Neural progenitor cell (in vitro differentiated cells): Measurements from ENCODE around the gene PAH. TPM values are rescaled to one million over a fixed set of nuclear protein-coding genes. Genes with fewer than 3 reads are reported as not detected.

Source experiments
- DNase-seq: peaks from one replicate; pipeline ENCODE4 v3.0.0-alpha.2; 2016; ENCODE audit warnings: low spot score
- H2AFZ ChIP-seq: fragments of 200-600 bp; sonication (generic); replicated peaks from 2 replicates; pipeline ENCODE4 v1.6.1; 2016; ENCODE audit warnings: antibody characterized with exemption
- H3F3A ChIP-seq: fragments of 200-600 bp; sonication (generic); 2 replicates; pipeline ENCODE4 v1.6.1; 2016; ENCODE audit warnings: antibody characterized with exemption, low read depth
- H3K27ac ChIP-seq: fragments of 200-600 bp; sonication (generic); 2 replicates; pipeline ENCODE4 v1.5.1; 2016; ENCODE audit warnings: mild to moderate bottlenecking
- H3K27me3 ChIP-seq: fragments of 200-600 bp; sonication (generic); 2 replicates; pipeline ENCODE4 v1.6.1; 2016; ENCODE audit warnings: mild to moderate bottlenecking, moderate library complexity
- H3K36me3 ChIP-seq: fragments of 200-600 bp; sonication (generic); 2 replicates; pipeline ENCODE4 v1.5.1; 2016
- H3K4me1 ChIP-seq: fragments of 200-600 bp; sonication (generic); 2 replicates; pipeline ENCODE4 v1.6.1; 2016; ENCODE audit warnings: mixed run types
- H3K4me2 ChIP-seq: fragments of 200-600 bp; sonication (generic); 2 replicates; pipeline ENCODE4 v1.6.1; 2016
- H3K4me3 ChIP-seq: fragments of 200-600 bp; sonication (generic); 2 replicates; pipeline ENCODE4 v1.5.1; 2016
- H3K79me2 ChIP-seq: fragments of 200-600 bp; sonication (generic); 2 replicates; pipeline ENCODE4 v1.6.1; 2016; ENCODE audit warnings: low read depth
- H3K9ac ChIP-seq: fragments of 200-600 bp; sonication (generic); 2 replicates; pipeline ENCODE4 v1.6.1; 2016
- H3K9me3 ChIP-seq: fragments of 200-600 bp; sonication (generic); 2 replicates; pipeline ENCODE4 v1.5.1; 2016; ENCODE audit warnings: low read depth
- H4K20me1 ChIP-seq: fragments of 200-600 bp; sonication (generic); 2 replicates; pipeline ENCODE4 v1.6.1; 2016; ENCODE audit warnings: low read depth
- H3K27ac Mint-ChIP-seq: 3 replicates; pipeline ENCODE4 v1.8.0; 2021; ENCODE audit warnings: mixed read lengths
- H3K27me3 Mint-ChIP-seq: 2 replicates; pipeline ENCODE4 v1.8.0; 2022; ENCODE audit warnings: low read depth, mild to moderate bottlenecking, inconsistent platforms, moderate library complexity, mixed read lengths; ENCODE audit not compliant: insufficient read depth
- H3K36me3 Mint-ChIP-seq: 3 replicates; pipeline ENCODE4 v1.8.0; 2021; ENCODE audit warnings: mixed read lengths
- H3K4me1 Mint-ChIP-seq: 3 replicates; pipeline ENCODE4 v1.8.0; 2021; ENCODE audit warnings: mixed read lengths
- H3K4me3 Mint-ChIP-seq: 3 replicates; pipeline ENCODE4 v1.8.0; 2021; ENCODE audit warnings: mild to moderate bottlenecking, moderate library complexity, mixed read lengths
- H3K9me3 Mint-ChIP-seq: 3 replicates; pipeline ENCODE4 v1.8.0; 2020; ENCODE audit warnings: mixed read lengths
- EZH2 ChIP-seq: fragments of 200-600 bp; sonication (generic); IDR thresholded peaks from 2 replicates; pipeline ENCODE4 v1.6.1; 2017; ENCODE audit warnings: antibody characterized with exemption, mild to moderate bottlenecking, moderate library complexity
- EZH2phosphoT487 ChIP-seq: fragments of 200-600 bp; sonication (generic); IDR thresholded peaks from 2 replicates; pipeline ENCODE4 v1.6.1; 2017; ENCODE audit warnings: antibody characterized with exemption
- total RNA-seq: library from RNA; depleted of rRNA; stranded (reverse); fragments of >200 nt; gene quantifications from 2 replicates; pipeline ENCODE4 v1.2.3, GENCODE V29; 2015; ENCODE audit warnings: low replicate concordance
- TF ChIP-seq, protein P1 (sequence below): fragments of 200-600 bp; sonication (generic); IDR thresholded peaks from 2 replicates; pipeline ENCODE4 v1.5.1; 2017; ENCODE audit warnings: antibody characterized with exemption, mild to moderate bottlenecking

PAH gene
- total RNA-seq, 1 donor from 2014 or later: 0.07 TPM

DNA sequence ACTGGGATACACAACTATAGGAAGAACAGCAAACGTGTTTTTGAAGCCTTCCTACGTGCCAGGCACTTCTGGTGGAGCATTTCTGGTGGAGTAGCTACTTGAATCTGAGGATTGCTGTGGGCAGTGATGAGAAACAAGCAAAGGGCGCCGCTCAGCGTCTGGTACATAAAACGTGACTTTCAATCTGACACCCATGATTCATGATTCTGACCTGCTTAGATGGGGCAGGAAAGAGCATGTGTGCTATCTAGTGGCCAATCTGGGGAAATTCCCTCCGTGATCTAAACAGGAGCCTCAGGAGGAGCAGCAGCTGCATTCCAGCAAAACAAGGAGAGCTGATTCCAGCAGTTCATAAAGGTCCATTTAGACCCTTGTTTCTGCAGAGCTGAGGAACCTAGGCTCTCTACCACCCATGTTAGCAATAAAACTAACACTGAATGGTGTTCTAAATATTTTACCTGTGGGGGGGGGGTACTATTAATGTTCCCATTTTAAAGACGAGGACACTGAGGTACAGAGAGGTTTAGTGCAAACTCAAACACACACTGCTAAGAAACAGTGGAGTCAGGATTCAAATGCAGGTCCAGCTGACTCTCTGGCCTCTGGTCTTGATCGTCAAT is 37.8 kb downstream of the PAH start:
- H3K4me3 Mint-ChIP-seq: no peak overlapping the region
- no peak overlapping the region for H3K9ac ChIP-seq
- H3K27me3 Mint-ChIP-seq: peaks cover 12% of the 10 kb centered on the region
- no peak overlapping the region for H3K4me2 ChIP-seq
- no peaks in the 10 kb centered on the region for H3K36me3 ChIP-seq
- peaks cover 8% of the 10 kb centered on the region for H3F3A ChIP-seq
- H3K4me1 ChIP-seq: peaks cover 10% of the 10 kb centered on the region
- no peaks in the 10 kb centered on the region for H3K9me3 Mint-ChIP-seq
- no peak overlapping the region for H2AFZ ChIP-seq
- H4K20me1 ChIP-seq: no peaks in the 10 kb centered on the region
- no peaks in the 10 kb centered on the region for H3K36me3 Mint-ChIP-seq
- TF ChIP-seq EZH2: no peak
- TF ChIP-seq, protein P1, sequence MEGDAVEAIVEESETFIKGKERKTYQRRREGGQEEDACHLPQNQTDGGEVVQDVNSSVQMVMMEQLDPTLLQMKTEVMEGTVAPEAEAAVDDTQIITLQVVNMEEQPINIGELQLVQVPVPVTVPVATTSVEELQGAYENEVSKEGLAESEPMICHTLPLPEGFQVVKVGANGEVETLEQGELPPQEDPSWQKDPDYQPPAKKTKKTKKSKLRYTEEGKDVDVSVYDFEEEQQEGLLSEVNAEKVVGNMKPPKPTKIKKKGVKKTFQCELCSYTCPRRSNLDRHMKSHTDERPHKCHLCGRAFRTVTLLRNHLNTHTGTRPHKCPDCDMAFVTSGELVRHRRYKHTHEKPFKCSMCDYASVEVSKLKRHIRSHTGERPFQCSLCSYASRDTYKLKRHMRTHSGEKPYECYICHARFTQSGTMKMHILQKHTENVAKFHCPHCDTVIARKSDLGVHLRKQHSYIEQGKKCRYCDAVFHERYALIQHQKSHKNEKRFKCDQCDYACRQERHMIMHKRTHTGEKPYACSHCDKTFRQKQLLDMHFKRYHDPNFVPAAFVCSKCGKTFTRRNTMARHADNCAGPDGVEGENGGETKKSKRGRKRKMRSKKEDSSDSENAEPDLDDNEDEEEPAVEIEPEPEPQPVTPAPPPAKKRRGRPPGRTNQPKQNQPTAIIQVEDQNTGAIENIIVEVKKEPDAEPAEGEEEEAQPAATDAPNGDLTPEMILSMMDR: peak; percentile 80
- no peaks in the 10 kb centered on the region for H3K9me3 ChIP-seq
- H3K79me2 ChIP-seq: no peaks in the 10 kb centered on the region
- H3K4me3 ChIP-seq: no peak overlapping the region
- H3K4me1 Mint-ChIP-seq: peaks cover 21% of the 10 kb centered on the region
- no peak overlapping the region for H3K27ac Mint-ChIP-seq
- DNase-seq: peak; percentile 86
- H3K27me3 ChIP-seq: peaks cover 24% of the 10 kb centered on the region
- no peak overlapping the region for H3K27ac ChIP-seq

GRCh38 chr12:102876883-102877282 is 40.2 kb downstream of the PAH start:
- peaks cover 8% of the 10 kb centered on the region for H3F3A ChIP-seq
- no peak overlapping the region for H3K4me3 ChIP-seq
- no peak overlapping the region for H3K4me2 ChIP-seq
- H3K27me3 ChIP-seq: peaks cover 7% of the 10 kb centered on the region
- TF ChIP-seq EZH2phosphoT487: no peak
- TF ChIP-seq EZH2: no peak
- TF ChIP-seq, protein P1: peak; percentile 50
- H3K9me3 ChIP-seq: no peaks in the 10 kb centered on the region
- H3K9me3 Mint-ChIP-seq: no peaks in the 10 kb centered on the region
- no peaks in the 10 kb centered on the region for H4K20me1 ChIP-seq
- peaks cover 7% of the 10 kb centered on the region for H3K27me3 Mint-ChIP-seq
- peaks cover 25% of the 10 kb centered on the region for H3K4me1 Mint-ChIP-seq
- H3K79me2 ChIP-seq: no peaks in the 10 kb centered on the region
- no peak overlapping the region for H3K27ac ChIP-seq
- no peak overlapping the region for H3K4me3 Mint-ChIP-seq
- H2AFZ ChIP-seq: no peak overlapping the region
- no peak overlapping the region for H3K27ac Mint-ChIP-seq
- H3K9ac ChIP-seq: no peak overlapping the region
- H3K4me1 ChIP-seq: peaks cover 10% of the 10 kb centered on the region
- no peaks in the 10 kb centered on the region for H3K36me3 Mint-ChIP-seq
- no peak for DNase-seq
- no peaks in the 10 kb centered on the region for H3K36me3 ChIP-seq

- Histone ChIP-seq H3K36me3 (no peaks in the 10 kb centered on the region), H3K27ac (no peak overlapping the region), H2AFZ (peak overlapping the region; percentile 61), H3K79me2 (no peaks in the 10 kb centered on the region), H3K4me2 (peak overlapping the region; percentile 41), H4K20me1 (no peaks in the 10 kb centered on the region), H3K4me3 (no peak overlapping the region), H3K9ac (no peak overlapping the region), H3K4me1 (peaks cover 10% of the 10 kb centered on the region), H3K27me3 (peaks cover 3% of the 10 kb centered on the region), H3F3A (peaks cover 8% of the 10 kb centered on the region), H3K9me3 (no peaks in the 10 kb centered on the region)
- TF ChIP-seq EZH2phosphoT487 (no peak), EZH2 (no peak)
- TF ChIP-seq, protein P1: no peak
- Mint-ChIP-seq H3K4me3 (no peak overlapping the region), H3K27ac (no peak overlapping the region), H3K4me1 (peaks cover 25% of the 10 kb centered on the region), H3K36me3 (no peaks in the 10 kb centered on the region), H3K9me3 (no peaks in the 10 kb centered on the region), H3K27me3 (no peaks in the 10 kb centered on the region)
- no peak for DNase-seq
Observed at GRCh38 chr12:102874819-102875218, 42.2 kb downstream of the PAH start.
